Caco-2 (cell line): Measurements from ENCODE around the gene PGRMC1. TPM values are rescaled to one million over a fixed set of nuclear protein-coding genes. Genes with fewer than 3 reads are reported as not detected.

Source experiments
- BruUV-seq: library from RNA; stranded (reverse); fragments of 400-500 nt; replicated peaks from 2 replicates; lab custom pipeline; 2021; lab: Mats Ljungman, UMichigan
- CTCF ChIA-PET: fragments of 300-600 bp; sonication (Branson Sonifier 250); formaldehyde crosslinking; loops from one replicate; lab custom pipeline; 2022; ENCODE audit warnings: antibody characterized with exemption; lab: Charles Lee
- POLR2A ChIA-PET: fragments of 300-600 bp; sonication (Branson Sonifier 250); formaldehyde crosslinking; loops from one replicate; lab custom pipeline; 2022; ENCODE audit warnings: antibody characterized with exemption; lab: Charles Lee
- DNase-seq, 2 experiments: peaks; one replicate each; pipeline versions ENCODE4 v3.0.0 to v3.0.0-alpha.2; 2020 to 2022
- H3K27me3 ChIP-seq: replicated peaks from 2 replicates; pipeline ENCODE4 v1.6.0; 2011; ENCODE audit warnings: low read length; ENCODE audit not compliant: control insufficient read depth, insufficient read depth
- H3K36me3 ChIP-seq: 2 replicates; pipeline ENCODE4 v1.5.1; 2011; ENCODE audit warnings: low read length; ENCODE audit not compliant: control insufficient read depth, insufficient read depth
- H3K4me1 ChIP-seq: fragments of 250-450 bp; sonication (Bioruptor Pico); 2 replicates; pipeline ENCODE4 v1.5.1; 2020; ENCODE audit warnings: mild to moderate bottlenecking
- H3K4me3 ChIP-seq: 2 replicates; pipeline ENCODE4 v1.5.1; 2011; ENCODE audit warnings: low read depth, mild to moderate bottlenecking, control low read depth, low read length
- H3K9me3 ChIP-seq: fragments of 250-450 bp; sonication (Bioruptor Pico); 2 replicates; pipeline ENCODE4 v1.5.1; 2020; ENCODE audit warnings: mild to moderate bottlenecking, moderate library complexity
- H3K27ac Mint-ChIP-seq: one replicate; pipeline ENCODE4 v1.8.0; 2022; ENCODE audit warnings: mixed read lengths; ENCODE audit not compliant: unreplicated experiment
- H3K27me3 Mint-ChIP-seq: one replicate; pipeline ENCODE4 v1.8.0; 2022; ENCODE audit warnings: mixed read lengths; ENCODE audit not compliant: insufficient read depth, unreplicated experiment
- H3K36me3 Mint-ChIP-seq: one replicate; pipeline ENCODE4 v1.8.0; 2022; ENCODE audit warnings: mild to moderate bottlenecking, mixed read lengths; ENCODE audit not compliant: insufficient read depth, unreplicated experiment
- H3K4me1 Mint-ChIP-seq: one replicate; pipeline ENCODE4 v1.8.0; 2022; ENCODE audit warnings: low read depth, mixed read lengths; ENCODE audit not compliant: unreplicated experiment
- H3K4me3 Mint-ChIP-seq: one replicate; pipeline ENCODE4 v1.8.0; 2022; ENCODE audit warnings: mild to moderate bottlenecking, moderate library complexity, mixed read lengths; ENCODE audit not compliant: unreplicated experiment
- H3K9me3 Mint-ChIP-seq: one replicate; pipeline ENCODE4 v1.8.0; 2022; ENCODE audit warnings: mixed read lengths; ENCODE audit not compliant: unreplicated experiment
- CTCF ChIP-seq, 2 experiments: fragments of 200-600 bp in 1 of 2; IDR thresholded peaks; 1 replicate in 1 of 2; 2 replicates in 1 of 2; pipeline versions ENCODE4 v1.5.1 to v1.8.0; 2011 to 2022; ENCODE audit warnings: antibody characterized with exemption in 1 of 2, control low read depth in 1 of 2, inconsistent platforms in 1 of 2, low read depth in 1 of 2, low read length in 1 of 2, mild to moderate bottlenecking in 1 of 2, moderate library complexity in 1 of 2; ENCODE audit not compliant: insufficient read depth in 1 of 2, severe bottlenecking in 1 of 2, unreplicated experiment in 1 of 2
- intact Hi-C: fragments of 100-400 bp; cut with micrococcal nuclease; formaldehyde crosslinking; loops from one replicate; pipeline ENCODE4 v1.10.0; 2022; ENCODE audit not compliant: unreplicated experiment
- total RNA-seq: library from RNA; stranded (reverse); gene quantifications from 2 replicates; pipeline ENCODE4 v1.2.3, GENCODE V29; 2022

PGRMC1 gene
- total RNA-seq, 1 experiment from 2014 or later = 107 TPM

GRCh38 chrX:119235051-119235511 lies 1.0 kb upstream of the PGRMC1 start:
- Histone ChIP-seq H3K27me3 (no peaks in the 10 kb centered on the region), H3K4me3 (no peak overlapping the region), H3K36me3 (no peaks in the 10 kb centered on the region), H3K4me1 (no peaks in the 10 kb centered on the region), H3K9me3 (no peaks in the 10 kb centered on the region)
- ChIA-PET CTCF (no interaction called here), POLR2A (no interaction called here)
- no peak for TF ChIP-seq CTCF (IDR thresholded peaks at IDR 0.05; ENCODE audit: insufficient read depth in 1 of 2, low read depth in 1 of 2, low read length in 1 of 2, severe bottlenecking in 1 of 2, unreplicated experiment in 1 of 2)
- no peak for DNase-seq
- Mint-ChIP-seq H3K27me3 (peaks cover 12% of the 10 kb centered on the region), H3K9me3 (no peaks in the 10 kb centered on the region), H3K36me3 (peaks cover 13% of the 10 kb centered on the region), H3K4me3 (peak overlapping the region; percentile 95), H3K27ac (peak overlapping the region; percentile 80), H3K4me1 (peaks cover 16% of the 10 kb centered on the region)
- intact Hi-C loops = no loop called here
- no TSS peak for BruUV-seq

GRCh38 chrX:119236623-119237561 lies 807 bp downstream of the PGRMC1 start:
- Mint-ChIP-seq H3K27me3 (peaks cover 7% of the 10 kb centered on the region), H3K27ac (peak overlapping the region; percentile 80), H3K4me1 (peaks cover 16% of the 10 kb centered on the region), H3K9me3 (no peaks in the 10 kb centered on the region), H3K4me3 (peak overlapping the region; percentile 95), H3K36me3 (peaks cover 13% of the 10 kb centered on the region)
- ChIA-PET CTCF (no interaction called here), POLR2A (no interaction called here)
- no peak for TF ChIP-seq CTCF (IDR thresholded peaks at IDR 0.05; ENCODE audit: insufficient read depth in 1 of 2, low read depth in 1 of 2, low read length in 1 of 2, severe bottlenecking in 1 of 2, unreplicated experiment in 1 of 2)
- H3K4me3 ChIP-seq = peak overlapping the region; percentile 77
- no peaks in the 10 kb centered on the region for H3K4me1 ChIP-seq
- intact Hi-C loops = no loop called here
- BruUV-seq = no TSS peak
- no peaks in the 10 kb centered on the region for H3K36me3 ChIP-seq
- no peaks in the 10 kb centered on the region for H3K27me3 ChIP-seq
- DNase-seq = peak; percentile 11 to 42
- H3K9me3 ChIP-seq = no peaks in the 10 kb centered on the region

GRCh38 chrX:119237562-119237942 lies 1.5 kb downstream of the PGRMC1 start:
- peaks cover 7% of the 10 kb centered on the region for H3K27me3 Mint-ChIP-seq
- peak overlapping the region; percentile 95 for H3K4me3 Mint-ChIP-seq
- Histone ChIP-seq H3K4me1 (no peaks in the 10 kb centered on the region), H3K9me3 (no peaks in the 10 kb centered on the region), H3K27me3 (no peaks in the 10 kb centered on the region), H3K4me3 (peak overlapping the region; percentile 77), H3K36me3 (no peaks in the 10 kb centered on the region; the same call in 1 of the 2 replicates)
- POLR2A ChIA-PET = no interaction called here
- CTCF ChIA-PET = no interaction called here
- intact Hi-C loops = no loop called here
- H3K27ac Mint-ChIP-seq = peak overlapping the region; percentile 80
- H3K4me1 Mint-ChIP-seq = peaks cover 16% of the 10 kb centered on the region
- BruUV-seq = no TSS peak
- no peak for TF ChIP-seq CTCF (IDR thresholded peaks at IDR 0.05; ENCODE audit: insufficient read depth in 1 of 2, low read depth in 1 of 2, low read length in 1 of 2, severe bottlenecking in 1 of 2, unreplicated experiment in 1 of 2)
- peaks cover 19% of the 10 kb centered on the region for H3K36me3 Mint-ChIP-seq
- no peaks in the 10 kb centered on the region for H3K9me3 Mint-ChIP-seq
- DNase-seq = no peak
